ENCODE measurements around the gene PLXNA4. TPM values are rescaled to one million over a fixed set of nuclear protein-coding genes. Genes with fewer than 3 reads are reported as not detected.

PLXNA4 gene
- total RNA-seq, 1 experiment from 2014 or later = not detected

GRCh38 chr7:132336797-132337196 is 239.5 kb downstream of the PLXNA4 start:
- intact Hi-C loops (cut with micrococcal nuclease) = no loop called here
- Mint-ChIP-seq H3K9me3 (ENCODE audit: unreplicated experiment) (no peaks in the 10 kb centered on the region), H3K4me1 (ENCODE audit: insufficient read depth, unreplicated experiment) (no peaks in the 10 kb centered on the region), H3K36me3 (ENCODE audit: insufficient read depth, unreplicated experiment) (no peaks in the 10 kb centered on the region), H3K27ac (ENCODE audit: low read depth, unreplicated experiment) (no peak overlapping the region), H3K27me3 (ENCODE audit: insufficient read depth, unreplicated experiment) (peaks cover 13% of the 10 kb centered on the region), H3K4me3 (ENCODE audit: unreplicated experiment) (no peak overlapping the region)
- POLR2A ChIA-PET = no interaction called here
- no peak for DNase-seq (ENCODE audit: unreplicated experiment)
- BruUV-seq (replicated peaks) = no TSS peak
- CTCF ChIA-PET = interaction anchor here (0.6 kb wide), 1 partner anchor 243 kb away, joined by 3 read pairs; no protein-coding TSS in a partner anchor
- TF ChIP-seq CTCF (IDR thresholded peaks at IDR 0.05; ENCODE audit: unreplicated experiment) = no peak

- Mint-ChIP-seq H3K4me3 (ENCODE audit: unreplicated experiment) (no peak overlapping the region), H3K27me3 (ENCODE audit: insufficient read depth, unreplicated experiment) (peaks cover 26% of the 10 kb centered on the region), H3K36me3 (ENCODE audit: insufficient read depth, unreplicated experiment) (no peaks in the 10 kb centered on the region), H3K4me1 (ENCODE audit: insufficient read depth, unreplicated experiment) (no peaks in the 10 kb centered on the region), H3K9me3 (ENCODE audit: unreplicated experiment) (no peaks in the 10 kb centered on the region), H3K27ac (ENCODE audit: low read depth, unreplicated experiment) (no peak overlapping the region)
- no peak for DNase-seq (ENCODE audit: unreplicated experiment)
- intact Hi-C loops (cut with micrococcal nuclease) = no loop called here
- BruUV-seq (replicated peaks) = no TSS peak
- TF ChIP-seq CTCF (IDR thresholded peaks at IDR 0.05; ENCODE audit: unreplicated experiment) = no peak
- ChIA-PET POLR2A (no interaction called here), CTCF (interaction anchor here (0.6 kb wide), 1 partner anchor 82 kb away, joined by 3 read pairs; no protein-coding TSS in a partner anchor)
These were observed 243.0 kb downstream of the PLXNA4 start for GRCh38 chr7:132333301-132333700.

GRCh38 chr7:132328760-132329159 is 247.5 kb downstream of the PLXNA4 start:
- Mint-ChIP-seq H3K4me3 (ENCODE audit: unreplicated experiment) (no peak overlapping the region), H3K36me3 (ENCODE audit: insufficient read depth, unreplicated experiment) (no peaks in the 10 kb centered on the region), H3K9me3 (ENCODE audit: unreplicated experiment) (no peaks in the 10 kb centered on the region), H3K4me1 (ENCODE audit: insufficient read depth, unreplicated experiment) (no peaks in the 10 kb centered on the region), H3K27ac (ENCODE audit: low read depth, unreplicated experiment) (no peak overlapping the region), H3K27me3 (ENCODE audit: insufficient read depth, unreplicated experiment) (peaks cover 70% of the 10 kb centered on the region)
- intact Hi-C loops (cut with micrococcal nuclease) = no loop called here
- BruUV-seq (replicated peaks) = no TSS peak
- TF ChIP-seq CTCF (IDR thresholded peaks at IDR 0.05; ENCODE audit: unreplicated experiment) = no peak
- ChIA-PET POLR2A (interaction anchor here (0.6 kb wide), 1 partner anchor 343 kb away, joined by 3 read pairs; no protein-coding TSS in a partner anchor), CTCF (interaction anchor here (0.6 to 2.6 kb wide), 3 partner anchors 10 to 1331 kb away, joined by 4 to 9 read pairs (median 5); no protein-coding TSS in a partner anchor)
- DNase-seq (ENCODE audit: unreplicated experiment) = no peak

- Mint-ChIP-seq H3K27me3 (ENCODE audit: insufficient read depth, unreplicated experiment) (peaks cover 73% of the 10 kb centered on the region), H3K27ac (ENCODE audit: low read depth, unreplicated experiment) (no peak overlapping the region), H3K9me3 (ENCODE audit: unreplicated experiment) (no peaks in the 10 kb centered on the region), H3K4me3 (ENCODE audit: unreplicated experiment) (no peak overlapping the region), H3K36me3 (ENCODE audit: insufficient read depth, unreplicated experiment) (no peaks in the 10 kb centered on the region), H3K4me1 (ENCODE audit: insufficient read depth, unreplicated experiment) (no peaks in the 10 kb centered on the region)
- no TSS peak for BruUV-seq (replicated peaks)
- CTCF ChIA-PET = interaction anchor here (0.6 to 2.6 kb wide), 2 partner anchors 10 to 497 kb away, joined by 3 to 9 read pairs; no protein-coding TSS in a partner anchor
- intact Hi-C loops (cut with micrococcal nuclease) = no loop called here
- POLR2A ChIA-PET = no interaction called here
- TF ChIP-seq CTCF (IDR thresholded peaks at IDR 0.05; ENCODE audit: unreplicated experiment) = no peak
- DNase-seq (ENCODE audit: unreplicated experiment) = no peak
These were observed 248.1 kb downstream of the PLXNA4 start for GRCh38 chr7:132328047-132328620.
